IPS-18a (cell line): ENCODE data around the gene KLHL9.

Experiments used
- H3K27ac ChIP-seq: one replicate; pipeline ENCODE4 v1.5.1; 2013; ENCODE audit warnings: low read length
- H3K27me3 ChIP-seq: one replicate; pipeline ENCODE4 v1.6.1; 2013; ENCODE audit warnings: mild to moderate bottlenecking, low read length; ENCODE audit not compliant: control insufficient read depth, insufficient read depth
- H3K36me3 ChIP-seq: one replicate; pipeline ENCODE4 v1.6.1; 2013; ENCODE audit warnings: low read depth, low read length; ENCODE audit not compliant: control insufficient read depth
- H3K4me1 ChIP-seq: one replicate; pipeline ENCODE4 v1.6.1; 2013; ENCODE audit warnings: low read depth, low read length; ENCODE audit not compliant: control insufficient read depth
- H3K4me3 ChIP-seq: one replicate; pipeline ENCODE4 v1.5.1; 2013; ENCODE audit warnings: low read length
- H3K9ac ChIP-seq: one replicate; pipeline ENCODE4 v1.6.1; 2013; ENCODE audit warnings: mild to moderate bottlenecking, low read length, moderate library complexity
- H3K9me3 ChIP-seq: one replicate; pipeline ENCODE4 v1.6.1; 2013; ENCODE audit warnings: low read depth, low read length; ENCODE audit not compliant: control insufficient read depth

The KLHL9 gene

DNA sequence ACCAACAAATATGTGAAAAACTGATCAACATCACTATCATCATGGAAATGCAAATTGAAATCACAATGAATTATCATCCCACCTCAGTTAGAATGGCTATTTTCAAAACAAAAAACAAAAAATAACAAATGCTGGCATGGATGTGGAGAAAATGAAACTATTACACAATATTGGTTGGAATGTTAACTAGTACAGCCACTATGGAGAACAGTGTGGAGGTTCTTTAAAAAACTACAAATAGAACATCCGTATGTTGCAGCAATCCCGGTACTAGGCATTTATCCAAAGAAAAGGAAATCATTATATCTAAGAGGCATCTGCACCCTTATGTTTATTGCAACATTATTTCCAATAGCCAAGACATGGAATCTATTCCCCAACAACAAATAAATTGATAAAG, 21.1 kb downstream of the KLHL9 start:
- Histone ChIP-seq H3K36me3 (no peaks in the 10 kb centered on the region), H3K27ac (no peak overlapping the region), H3K4me1 (no peaks in the 10 kb centered on the region), H3K9ac (no peak overlapping the region), H3K4me3 (no peak overlapping the region), H3K9me3 (no peaks in the 10 kb centered on the region), H3K27me3 (no peaks in the 10 kb centered on the region)

- Histone ChIP-seq H3K9me3 (no peaks in the 10 kb centered on the region), H3K27ac (no peak overlapping the region), H3K36me3 (no peaks in the 10 kb centered on the region), H3K4me3 (no peak overlapping the region), H3K4me1 (no peaks in the 10 kb centered on the region), H3K27me3 (no peaks in the 10 kb centered on the region), H3K9ac (no peak overlapping the region)
These were observed 23.3 kb downstream of the KLHL9 start for GRCh38 chr9:21311889-21312288.

DNA sequence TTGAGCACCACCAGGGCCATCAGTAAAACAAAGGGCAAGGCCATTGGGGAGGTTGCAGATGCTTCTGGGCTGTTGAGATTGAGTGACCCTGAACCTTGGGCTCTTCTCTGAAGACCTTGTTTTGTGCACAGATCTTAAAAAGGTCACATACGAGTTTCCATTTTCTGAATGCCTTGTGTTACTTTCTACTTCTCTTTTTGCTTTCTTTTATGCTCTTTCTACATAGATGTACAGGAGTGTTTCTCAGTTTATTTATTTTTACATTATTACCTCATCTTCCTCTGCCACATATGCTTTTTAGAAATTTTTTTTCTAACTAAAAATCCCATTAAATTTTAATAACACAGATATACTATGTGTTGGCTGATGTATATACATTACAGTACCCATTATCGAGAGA, 30.0 kb downstream of the KLHL9 start, which contains the start of gene IFNA5:
IFNA5 (minus strand) TSS at position 101 of the 400 bp plus-strand sequence; CDS start at position 44, 57 bp downstream.
- Histone ChIP-seq H3K9me3 (no peaks in the 10 kb centered on the region), H3K36me3 (no peaks in the 10 kb centered on the region), H3K27ac (no peak within 1 kb of the TSS), H3K4me1 (no peaks in the 10 kb centered on the region), H3K27me3 (no peaks in the 10 kb centered on the region), H3K9ac (no peak within 1 kb of the TSS), H3K4me3 (no peak within 1 kb of the TSS)

DNA sequence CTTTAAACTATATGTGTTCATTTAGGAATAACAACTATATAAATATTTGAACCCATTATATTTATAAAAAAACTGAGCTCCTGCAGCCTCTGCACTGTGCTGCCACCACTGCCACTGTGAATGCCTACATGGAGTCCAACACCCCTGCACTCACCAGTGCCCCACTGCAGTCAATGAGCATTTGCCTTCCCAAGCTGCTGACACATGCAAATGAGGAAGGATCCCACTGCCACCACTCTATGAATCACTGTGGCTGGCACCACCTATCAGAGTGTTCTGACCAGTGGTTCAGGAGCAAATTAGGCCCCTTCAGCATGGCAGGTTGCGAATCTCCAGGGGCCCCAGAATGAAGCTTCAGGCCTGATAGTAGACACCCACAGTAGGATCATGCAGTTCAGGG, 39.2 kb downstream of the KLHL9 start:
- no peaks in the 10 kb centered on the region for H3K4me1 ChIP-seq
- no peak overlapping the region for H3K9ac ChIP-seq
- no peaks in the 10 kb centered on the region for H3K9me3 ChIP-seq
- no peaks in the 10 kb centered on the region for H3K27me3 ChIP-seq
- H3K4me3 ChIP-seq, result no peak overlapping the region
- no peaks in the 10 kb centered on the region for H3K36me3 ChIP-seq
- no peak overlapping the region for H3K27ac ChIP-seq

DNA sequence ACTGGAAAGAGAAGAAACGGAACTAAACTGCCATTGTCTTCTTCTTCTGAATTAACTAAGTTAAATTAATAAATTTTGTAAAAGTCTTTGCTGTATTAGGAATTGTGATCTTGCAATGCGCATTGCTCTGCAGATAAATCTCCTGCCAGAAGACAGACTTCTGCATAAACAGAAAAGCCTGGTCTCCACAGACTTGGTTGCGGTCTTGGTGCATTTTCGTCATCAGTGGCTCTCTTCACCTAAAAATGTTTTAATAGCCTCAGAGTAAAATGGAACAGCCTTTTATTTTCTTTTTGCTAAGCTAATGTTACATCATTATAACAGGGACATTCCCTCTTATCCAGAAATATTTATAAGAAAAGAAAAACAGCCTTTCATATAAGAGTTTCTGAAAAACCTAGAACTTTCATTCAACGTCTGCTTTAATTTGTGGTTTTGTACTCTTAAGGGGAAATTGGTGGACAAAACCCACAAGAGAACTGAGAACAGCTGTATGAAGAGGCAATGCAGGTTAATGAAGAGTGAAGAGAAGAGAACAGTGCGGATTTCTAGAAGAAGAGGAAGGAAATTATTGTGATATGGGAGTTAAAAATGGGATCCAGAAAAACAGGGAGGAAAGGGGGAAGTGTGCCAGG, 40.2 kb downstream of the KLHL9 start:
- no peak overlapping the region for H3K4me3 ChIP-seq
- no peak overlapping the region for H3K9ac ChIP-seq
- H3K36me3 ChIP-seq, result no peaks in the 10 kb centered on the region
- H3K9me3 ChIP-seq, result no peaks in the 10 kb centered on the region
- no peaks in the 10 kb centered on the region for H3K27me3 ChIP-seq
- H3K4me1 ChIP-seq, result no peaks in the 10 kb centered on the region
- H3K27ac ChIP-seq, result no peak overlapping the region

GRCh38 chr9:21294364-21294774, 40.8 kb downstream of the KLHL9 start:
- no peaks in the 10 kb centered on the region for H3K36me3 ChIP-seq
- no peak overlapping the region for H3K27ac ChIP-seq
- H3K4me3 ChIP-seq, result no peak overlapping the region
- no peaks in the 10 kb centered on the region for H3K4me1 ChIP-seq
- H3K9ac ChIP-seq, result no peak overlapping the region
- no peaks in the 10 kb centered on the region for H3K27me3 ChIP-seq
- no peaks in the 10 kb centered on the region for H3K9me3 ChIP-seq

DNA sequence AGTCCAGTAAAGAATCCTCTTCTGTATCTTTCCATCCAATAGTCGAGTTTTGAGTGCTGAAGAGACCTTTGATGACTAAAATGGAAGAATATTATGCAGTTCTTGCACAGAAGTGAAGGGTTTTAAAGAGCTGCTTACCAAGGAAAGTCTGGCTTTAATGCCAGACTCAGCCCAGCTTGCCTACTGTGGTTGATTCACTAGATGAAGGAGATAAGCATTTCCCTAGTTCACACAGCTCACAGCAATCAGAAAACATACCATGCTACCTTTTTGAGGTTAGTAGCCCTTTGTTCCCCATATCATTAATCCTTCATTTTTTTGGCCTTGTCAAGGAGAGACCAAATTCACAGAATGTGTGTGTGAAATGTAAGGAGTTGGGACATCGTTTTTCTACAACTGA, 45.4 kb downstream of the KLHL9 start:
- no peak overlapping the region for H3K4me3 ChIP-seq
- no peaks in the 10 kb centered on the region for H3K9me3 ChIP-seq
- no peak overlapping the region for H3K9ac ChIP-seq
- H3K36me3 ChIP-seq, result no peaks in the 10 kb centered on the region
- no peak overlapping the region for H3K27ac ChIP-seq
- no peaks in the 10 kb centered on the region for H3K27me3 ChIP-seq
- H3K4me1 ChIP-seq, result no peaks in the 10 kb centered on the region

- Histone ChIP-seq H3K9me3 (no peaks in the 10 kb centered on the region), H3K9ac (no peak overlapping the region), H3K36me3 (no peaks in the 10 kb centered on the region), H3K27ac (no peak overlapping the region), H3K4me3 (no peak overlapping the region), H3K4me1 (no peaks in the 10 kb centered on the region), H3K27me3 (no peaks in the 10 kb centered on the region)
These were observed 47.9 kb downstream of the KLHL9 start for GRCh38 chr9:21287280-21287679.

DNA sequence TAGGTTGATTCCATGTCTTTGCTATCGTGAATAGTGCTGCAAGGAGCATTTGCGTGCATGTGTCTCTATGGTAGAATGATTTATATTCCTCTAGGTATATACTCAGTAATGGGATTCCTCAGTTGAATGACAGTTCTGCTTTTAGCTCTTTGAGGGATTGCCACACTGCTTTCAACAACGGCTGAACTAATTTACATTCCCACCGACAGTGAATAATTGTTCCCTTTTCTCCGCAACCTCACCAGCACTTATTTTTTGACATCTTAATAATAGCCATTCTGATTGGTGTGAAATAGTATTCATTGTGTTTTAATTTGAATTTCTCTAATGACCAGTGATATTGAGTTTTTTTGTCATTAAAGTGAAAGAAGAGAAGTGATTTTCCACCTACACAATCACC, 48.5 kb downstream of the KLHL9 start:
- Histone ChIP-seq H3K36me3 (no peaks in the 10 kb centered on the region), H3K27me3 (no peaks in the 10 kb centered on the region), H3K27ac (no peak overlapping the region), H3K9ac (no peak overlapping the region), H3K4me3 (no peak overlapping the region), H3K9me3 (no peaks in the 10 kb centered on the region), H3K4me1 (no peaks in the 10 kb centered on the region)

DNA sequence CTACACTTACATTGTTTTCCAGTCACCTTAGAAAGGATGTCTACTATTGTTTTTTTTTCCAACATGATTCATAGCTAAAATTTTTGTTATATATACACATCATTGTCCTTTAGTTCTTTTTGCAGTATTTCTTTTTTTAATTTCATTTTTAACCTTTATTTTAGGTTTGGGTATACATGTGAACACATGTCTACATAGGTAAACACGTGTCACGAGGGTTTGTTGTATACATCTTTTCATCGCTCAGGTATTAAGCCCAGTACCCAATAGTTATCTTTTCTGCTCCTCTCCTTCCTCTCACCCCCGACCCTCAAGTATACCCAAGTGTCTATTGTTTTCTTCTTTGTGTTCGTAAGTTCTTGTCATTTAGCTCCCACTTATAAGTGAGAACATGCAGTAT, 49.1 kb downstream of the KLHL9 start:
- no peaks in the 10 kb centered on the region for H3K4me1 ChIP-seq
- H3K4me3 ChIP-seq, result no peak overlapping the region
- no peak overlapping the region for H3K27ac ChIP-seq
- no peak overlapping the region for H3K9ac ChIP-seq
- no peaks in the 10 kb centered on the region for H3K9me3 ChIP-seq
- H3K27me3 ChIP-seq, result no peaks in the 10 kb centered on the region
- H3K36me3 ChIP-seq, result no peaks in the 10 kb centered on the region

GRCh38 chr9:21281275-21281674, 53.9 kb downstream of the KLHL9 start:
- no peaks in the 10 kb centered on the region for H3K4me1 ChIP-seq
- H3K9me3 ChIP-seq, result no peaks in the 10 kb centered on the region
- no peaks in the 10 kb centered on the region for H3K27me3 ChIP-seq
- H3K4me3 ChIP-seq, result no peak overlapping the region
- no peak overlapping the region for H3K9ac ChIP-seq
- no peaks in the 10 kb centered on the region for H3K36me3 ChIP-seq
- no peak overlapping the region for H3K27ac ChIP-seq
